Ishikawa (cell line): ENCODE data around the gene ASIP.

Source experiments
- CEBPB ChIP-seq: IDR thresholded peaks from 2 replicates; pipeline ENCODE4 v1.6.1; 2012
- CREB1 ChIP-seq: IDR thresholded peaks from 2 replicates; pipeline ENCODE4 v1.6.1; 2012; ENCODE audit warnings: low read depth
- EGR1 ChIP-seq: IDR thresholded peaks from 2 replicates; pipeline ENCODE4 v1.6.1; 2012
- EP300 ChIP-seq: IDR thresholded peaks from 2 replicates; pipeline ENCODE4 v1.6.1; 2012; ENCODE audit warnings: borderline replicate concordance
- NFIC ChIP-seq: IDR thresholded peaks from 2 replicates; pipeline ENCODE4 v1.6.1; 2012
- ZBTB7A ChIP-seq: IDR thresholded peaks from 2 replicates; pipeline ENCODE4 v1.6.1; 2012; ENCODE audit warnings: low read depth

GRCh38 chr20:34264141-34264540 is 22.9 kb downstream of the ASIP start:
- no peak for TF ChIP-seq EGR1
- no peak for TF ChIP-seq EP300
- TF ChIP-seq NFIC = no peak
- TF ChIP-seq CREB1 = no peak
- no peak for TF ChIP-seq ZBTB7A
- no peak for TF ChIP-seq CEBPB
